ENCODE data around the gene BTBD2. TPM values are rescaled to one million over a fixed set of nuclear protein-coding genes. Genes with fewer than 3 reads are reported as not detected.

Gene BTBD2
- total and polyA plus RNA-seq, 2 of the 13 experiments (the other 11 are each of a cell fraction or from before 2014, with no cell fraction given): 28.1 to 45.3 TPM

- TF ChIP-seq ZBTB43 (CRISPR knock-in tag; conservative IDR thresholded peaks at IDR 0.05): no peak
- TF ChIP-seq CAMTA2 (CRISPR knock-in tag; IDR thresholded peaks at IDR 0.05; ENCODE audit: borderline replicate concordance): no peak
Measured at GRCh38 chr19:2047449-2048103, 32.1 kb upstream of the BTBD2 start (continued).

GRCh38 chr19:2047076-2047448 is 31.5 kb upstream of the BTBD2 start:
- no peak overlapping the region for H3K27ac ChIP-seq (ENCODE audit: extremely low read length, insufficient read depth, low read length)
- in situ Hi-C loops (cut with HindIII; ENCODE audit: extremely low pct_ligation_motif_present, low pct_unique_long_range_greater_than_20kb): no loop called here
- no peak overlapping the region for H3K9ac ChIP-seq (ENCODE audit: insufficient read depth, low read depth, low read length)

More at GRCh38 chr19:2047076-2047448, 31.5 kb upstream of the BTBD2 start:
- no peak for FAIRE-seq
- H3K9me3 ChIP-seq (ENCODE audit: low read length): no peaks in the 10 kb centered on the region
- H4K20me1 ChIP-seq (ENCODE audit: insufficient read depth, low read length): peaks cover 47% of the 10 kb centered on the region
- peaks cover 11 to 32% of the 10 kb centered on the region in 2 experiments for H3K36me3 ChIP-seq (replicated peaks in 1 of 2; ENCODE audit: control insufficient read depth in 1 of 2, insufficient read depth in 2 of 2, low read length in 2 of 2)
- no peak overlapping the region for H2AFZ ChIP-seq (ENCODE audit: low read length)
- no peak for DNase-seq (ENCODE audit: low spot score)
- H3K4me2 ChIP-seq (ENCODE audit: low read depth, low read length): no peak overlapping the region
- H3K27me3 ChIP-seq (ENCODE audit: control insufficient read depth in 1 of 2, insufficient read depth in 2 of 2, low read length in 2 of 2): no peaks in the 10 kb centered on the region
- ChIA-PET POLR2A (interaction anchor here (1.0 to 1.8 kb wide), 3 partner anchors 10 to 15 kb away, joined by 4 to 9 read pairs (median 7); no protein-coding TSS in a partner anchor), CTCF (ENCODE audit: low intra/inter-chr PET ratio, low total read pairs) (no interaction called here)
- no peak overlapping the region for H3K4me3 ChIP-seq (replicated peaks in 1 of 3; ENCODE audit: insufficient read depth in 1 of 3, low read depth in 2 of 3, low read length in 3 of 3)
- no peak for TF ChIP-seq NR2F2 (IDR thresholded peaks at IDR 0.05; ENCODE audit: borderline replicate concordance, low read depth)
- peak; percentile 63; the same call in 1 of the 2 replicates for TF ChIP-seq ZNF326 (CRISPR knock-in tag; IDR thresholded peaks at IDR 0.05; ENCODE audit: borderline replicate concordance)
- 0 out of 2 replicates have a peak, but pooled peaks have one; percentile 18 for TF ChIP-seq SIN3A (IDR thresholded peaks at IDR 0.05; ENCODE audit: borderline replicate concordance, low read depth, low read length)
- no peak for TF ChIP-seq NBN (conservative IDR thresholded peaks at IDR 0.05)
- TF ChIP-seq XRCC5 (optimal IDR thresholded peaks at IDR 0.05; ENCODE audit: low read length): peak; percentile 44
- H3K79me2 ChIP-seq (ENCODE audit: insufficient read depth, low read length): peaks cover 34% of the 10 kb centered on the region
- no TSS peak for BruUV-seq (replicated peaks)
- peaks cover 41% of the 10 kb centered on the region for H3K4me1 ChIP-seq (ENCODE audit: insufficient read depth, low read length)
- no peak for ATAC-seq
- intact Hi-C loops (cut with micrococcal nuclease; ENCODE audit: unreplicated experiment): no loop called here
- 100% methylated on average over 2 of the region's 6 CpGs for WGBS (ENCODE audit: low lambda C conversion rate)

Data from HepG2 (cell line).